Measurements from ENCODE around the gene DIRAS3. TPM values are rescaled to one million over a fixed set of nuclear protein-coding genes. Genes with fewer than 3 reads are reported as not detected.

DIRAS3 gene
- total RNA-seq, 2 experiments from 2014 or later, result not detected

- no peaks in the 10 kb centered on the region for H3K4me1 ChIP-seq (ENCODE audit: insufficient read depth, low read length, poor library complexity, severe bottlenecking)
- BruUV-seq (replicated peaks), result no TSS peak
Measured at GRCh38 chr1:68081775-68082283, 31.4 kb upstream of the DIRAS3 start.

GRCh38 chr1:68078647-68079046 lies 28.2 kb upstream of the DIRAS3 start:
- no peak overlapping the region for H3K27ac ChIP-seq (ENCODE audit: low read depth, low read length, poor library complexity, severe bottlenecking)
- TF ChIP-seq EZH2phosphoT487 (IDR thresholded peaks at IDR 0.05; ENCODE audit: borderline replicate concordance, low read depth, low read length) (no peak), CTCF (conservative IDR thresholded peaks at IDR 0.05; ENCODE audit: low read length) (no peak)
- BruUV-seq (replicated peaks), result no TSS peak
- no peak overlapping the region for H3K4me2 ChIP-seq (ENCODE audit: low read length)
- no peaks in the 10 kb centered on the region for H3K79me2 ChIP-seq (ENCODE audit: insufficient read depth, low read depth, low read length)
- no peaks in the 10 kb centered on the region for H3K4me1 ChIP-seq (ENCODE audit: insufficient read depth, low read length, poor library complexity, severe bottlenecking)
- intact Hi-C loops (cut with micrococcal nuclease; ENCODE audit: unreplicated experiment), result no loop called here
- no peak overlapping the region for H3K4me3 ChIP-seq (ENCODE audit: low read depth, low read length, poor library complexity, severe bottlenecking)
- H4K20me1 ChIP-seq (ENCODE audit: insufficient read depth, low read length), result no peaks in the 10 kb centered on the region
- H3K36me3 ChIP-seq (ENCODE audit: insufficient read depth, low read length), result no peaks in the 10 kb centered on the region
- no peak for DNase-seq (ENCODE audit: low spot score)
- H2AFZ ChIP-seq (ENCODE audit: low read length), result no peak overlapping the region
- ChIA-PET CTCF (ENCODE audit: unreplicated experiment) (no interaction called here), POLR2A (no interaction called here)
- no peaks in the 10 kb centered on the region for H3K9me2 ChIP-seq (ENCODE audit: insufficient read depth, low read length)
- H3K9me3 ChIP-seq (ENCODE audit: low read length), result no peaks in the 10 kb centered on the region

More at GRCh38 chr1:68081775-68082283, 31.4 kb upstream of the DIRAS3 start:
- DNase-seq (ENCODE audit: low spot score), result no peak
- H4K20me1 ChIP-seq (ENCODE audit: insufficient read depth, low read length), result no peaks in the 10 kb centered on the region
- no peaks in the 10 kb centered on the region for H3K9me2 ChIP-seq (ENCODE audit: insufficient read depth, low read length)
- no peak overlapping the region for H2AFZ ChIP-seq (ENCODE audit: low read length)
- CTCF ChIA-PET (ENCODE audit: unreplicated experiment), result no interaction called here
- no peak overlapping the region for H3K4me2 ChIP-seq (ENCODE audit: low read length)
- no peaks in the 10 kb centered on the region for H3K36me3 ChIP-seq (ENCODE audit: insufficient read depth, low read length)
- H3K79me2 ChIP-seq (ENCODE audit: insufficient read depth, low read depth, low read length), result no peaks in the 10 kb centered on the region
- no peak overlapping the region for H3K4me3 ChIP-seq (ENCODE audit: low read depth, low read length, poor library complexity, severe bottlenecking)
- no peak overlapping the region for H3K27ac ChIP-seq (ENCODE audit: low read depth, low read length, poor library complexity, severe bottlenecking)
- H3K9me3 ChIP-seq (ENCODE audit: low read length), result no peaks in the 10 kb centered on the region
- intact Hi-C loops (cut with micrococcal nuclease; ENCODE audit: unreplicated experiment), result no loop called here
- TF ChIP-seq EZH2phosphoT487 (IDR thresholded peaks at IDR 0.05; ENCODE audit: borderline replicate concordance, low read depth, low read length) (no peak), CTCF (conservative IDR thresholded peaks at IDR 0.05; ENCODE audit: low read length) (no peak)
- POLR2A ChIA-PET, result no interaction called here

- H4K20me1 ChIP-seq (ENCODE audit: insufficient read depth, low read length), result no peaks in the 10 kb centered on the region
- DNase-seq (ENCODE audit: low spot score), result no peak
- no peak overlapping the region for H3K27ac ChIP-seq (ENCODE audit: low read depth, low read length, poor library complexity, severe bottlenecking)
- no peaks in the 10 kb centered on the region for H3K9me3 ChIP-seq (ENCODE audit: low read length)
- H2AFZ ChIP-seq (ENCODE audit: low read length), result no peak overlapping the region
- no peaks in the 10 kb centered on the region for H3K9me2 ChIP-seq (ENCODE audit: insufficient read depth, low read length)
- POLR2A ChIA-PET, result interaction anchor here (0.6 kb wide), 1 partner anchor 119 kb away, joined by 3 read pairs; no protein-coding TSS in a partner anchor
- intact Hi-C loops (cut with micrococcal nuclease; ENCODE audit: unreplicated experiment), result no loop called here
- no peaks in the 10 kb centered on the region for H3K36me3 ChIP-seq (ENCODE audit: insufficient read depth, low read length)
- TF ChIP-seq CTCF (conservative IDR thresholded peaks at IDR 0.05; ENCODE audit: low read length) (no peak), EZH2phosphoT487 (IDR thresholded peaks at IDR 0.05; ENCODE audit: borderline replicate concordance, low read depth, low read length) (no peak)
- H3K79me2 ChIP-seq (ENCODE audit: insufficient read depth, low read depth, low read length), result no peaks in the 10 kb centered on the region
- H3K4me2 ChIP-seq (ENCODE audit: low read length), result no peak overlapping the region
- no peaks in the 10 kb centered on the region for H3K4me1 ChIP-seq (ENCODE audit: insufficient read depth, low read length, poor library complexity, severe bottlenecking)
- CTCF ChIA-PET (ENCODE audit: unreplicated experiment), result no interaction called here
- no peak overlapping the region for H3K4me3 ChIP-seq (ENCODE audit: low read depth, low read length, poor library complexity, severe bottlenecking)
- no TSS peak for BruUV-seq (replicated peaks)
Measured at GRCh38 chr1:68074472-68074871, 24.0 kb upstream of the DIRAS3 start.

Measured in OCI-LY7 (cell line).